CD4-positive, alpha-beta T cell treated with Interleukin-10 for 1 hour (primary cell): Measurements from ENCODE around the gene RASGEF1C.

Source experiments
- DNase-seq: peaks from one replicate; pipeline ENCODE4 v3.0.0-alpha.2; 2020

RASGEF1C gene

GRCh38 chr5:180079702-180080466, 129.1 kb downstream of the RASGEF1C start:
- no peak for DNase-seq

GRCh38 chr5:180078348-180078747, 130.7 kb downstream of the RASGEF1C start:
- DNase-seq, result no peak

GRCh38 chr5:180077594-180078284, 131.3 kb downstream of the RASGEF1C start:
- no peak for DNase-seq

- DNase-seq, result no peak
Measured at GRCh38 chr5:180075703-180076102, 133.3 kb downstream of the RASGEF1C start.

- DNase-seq, result no peak
Measured at GRCh38 chr5:180074462-180074861, 134.5 kb downstream of the RASGEF1C start.

GRCh38 chr5:180072556-180072955, 136.5 kb downstream of the RASGEF1C start:
- DNase-seq, result peak; percentile 26

- no peak for DNase-seq
Measured at GRCh38 chr5:180072256-180072548, 136.8 kb downstream of the RASGEF1C start.

GRCh38 chr5:180071531-180072255, 137.3 kb downstream of the RASGEF1C start, which contains the start of gene RNF130:
RNF130 (minus strand) TSS chr5:180071759; CDS start chr5:180071702, 57 bp downstream.
- peak; percentile 86 for DNase-seq

GRCh38 chr5:180070756-180071530, 138.1 kb downstream of the RASGEF1C start:
- no peak for DNase-seq

- DNase-seq, result peak; percentile 21
Measured at GRCh38 chr5:180069589-180070247, 139.3 kb downstream of the RASGEF1C start.

- DNase-seq, result no peak
Measured at GRCh38 chr5:180068519-180069090, 140.4 kb downstream of the RASGEF1C start.

GRCh38 chr5:180067986-180068385, 141.0 kb downstream of the RASGEF1C start:
- no peak for DNase-seq

- no peak for DNase-seq
Measured at GRCh38 chr5:180060192-180060591, 148.8 kb downstream of the RASGEF1C start.

GRCh38 chr5:180059326-180059725, 149.7 kb downstream of the RASGEF1C start:
- no peak for DNase-seq

GRCh38 chr5:180056153-180056552, 152.9 kb downstream of the RASGEF1C start:
- DNase-seq, result no peak

GRCh38 chr5:180054226-180054625, 154.8 kb downstream of the RASGEF1C start:
- DNase-seq, result no peak

GRCh38 chr5:180053061-180053602, 155.9 kb downstream of the RASGEF1C start:
- no peak for DNase-seq

- no peak for DNase-seq
Measured at GRCh38 chr5:180052211-180052818, 156.7 kb downstream of the RASGEF1C start.
